NCI-H2081 treated with DMSO at 0.1 percent for 48 hours (cell line): ENCODE measurements around the gene B3GNT4.
"Not testable (repeated sequence)": the region's sequence is repeated elsewhere in the genome, so short reads cannot be mapped to it uniquely, and the experiment has no call there.

Experiments
- DNase-seq: peaks from one replicate; lab custom pipeline; 2025; lab: John Stamatoyannopoulos, UW

B3GNT4 gene

GRCh38 chr12:122189626-122190475 is 13.7 kb upstream of the B3GNT4 start:
- DNase-seq, result no peak

GRCh38 chr12:122190842-122191668 is 12.5 kb upstream of the B3GNT4 start:
- DNase-seq, result no peak

- DNase-seq, result no peak
Measured at GRCh38 chr12:122192441-122192840, 11.1 kb upstream of the B3GNT4 start.

- no peak for DNase-seq
Measured at GRCh38 chr12:122194804-122195203, 8.7 kb upstream of the B3GNT4 start.

GRCh38 chr12:122195405-122195804 is 8.1 kb upstream of the B3GNT4 start:
- no peak for DNase-seq

DNA sequence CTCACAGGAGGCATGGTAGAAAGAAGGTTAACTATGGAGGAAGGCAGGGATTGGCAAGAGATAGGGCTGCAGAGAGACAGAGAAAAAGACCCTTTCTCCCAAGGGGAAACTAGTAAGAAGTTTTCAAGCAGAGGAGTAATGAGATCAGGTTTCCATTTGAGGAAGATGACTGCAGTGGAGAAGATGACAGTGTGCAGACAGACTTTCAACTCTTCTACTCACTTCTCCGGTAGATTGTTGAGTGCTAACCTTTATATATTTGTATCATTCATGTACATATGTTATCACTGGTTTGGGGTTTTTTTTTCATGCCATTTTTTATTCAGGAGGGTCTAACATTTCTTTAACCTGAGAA is 5.9 kb upstream of the B3GNT4 start:
- DNase-seq, result no peak

DNA sequence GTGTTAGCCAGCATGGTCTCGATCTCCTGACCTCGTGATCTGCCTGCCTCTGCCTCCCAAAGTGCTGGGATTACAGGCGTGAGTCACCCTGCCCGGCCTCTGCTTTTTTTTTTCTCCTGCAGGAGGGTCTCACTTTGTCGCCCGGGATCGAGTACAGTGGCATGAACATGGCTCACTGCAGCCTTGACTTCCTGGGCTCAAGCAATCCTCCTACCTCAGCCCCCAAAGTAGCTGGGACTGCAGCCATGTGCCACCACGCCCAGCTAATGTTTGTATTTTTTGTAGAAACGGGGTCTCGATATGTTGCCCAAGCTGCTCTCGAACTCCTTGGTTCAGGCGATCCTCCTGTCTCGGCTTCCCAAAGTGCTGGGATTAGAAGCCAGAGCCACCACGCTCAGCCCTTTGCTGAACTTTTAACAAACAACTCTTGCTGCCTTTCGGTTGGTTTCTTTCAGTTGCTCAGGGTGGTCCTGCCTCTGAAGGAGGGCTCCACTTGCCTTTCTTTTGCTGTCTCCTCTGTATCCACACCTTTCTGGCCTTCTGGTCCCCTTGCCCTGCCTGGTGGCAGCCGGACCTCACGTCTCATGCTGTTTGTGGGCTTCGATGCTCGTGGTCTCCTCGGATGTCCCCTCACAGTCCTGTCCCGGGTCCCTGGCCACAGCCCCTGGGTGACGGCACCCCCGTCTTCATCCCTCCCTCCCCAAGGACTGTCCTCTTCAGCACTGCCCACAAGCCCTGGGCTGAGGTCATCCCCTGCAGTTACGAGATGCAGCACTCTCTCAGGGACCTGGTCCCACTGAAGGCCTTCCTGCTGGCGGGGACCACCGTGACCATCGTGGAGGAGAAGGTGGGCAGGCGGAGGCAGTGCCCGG is 3.8 kb upstream of the B3GNT4 start:
- no peak for DNase-seq

DNA sequence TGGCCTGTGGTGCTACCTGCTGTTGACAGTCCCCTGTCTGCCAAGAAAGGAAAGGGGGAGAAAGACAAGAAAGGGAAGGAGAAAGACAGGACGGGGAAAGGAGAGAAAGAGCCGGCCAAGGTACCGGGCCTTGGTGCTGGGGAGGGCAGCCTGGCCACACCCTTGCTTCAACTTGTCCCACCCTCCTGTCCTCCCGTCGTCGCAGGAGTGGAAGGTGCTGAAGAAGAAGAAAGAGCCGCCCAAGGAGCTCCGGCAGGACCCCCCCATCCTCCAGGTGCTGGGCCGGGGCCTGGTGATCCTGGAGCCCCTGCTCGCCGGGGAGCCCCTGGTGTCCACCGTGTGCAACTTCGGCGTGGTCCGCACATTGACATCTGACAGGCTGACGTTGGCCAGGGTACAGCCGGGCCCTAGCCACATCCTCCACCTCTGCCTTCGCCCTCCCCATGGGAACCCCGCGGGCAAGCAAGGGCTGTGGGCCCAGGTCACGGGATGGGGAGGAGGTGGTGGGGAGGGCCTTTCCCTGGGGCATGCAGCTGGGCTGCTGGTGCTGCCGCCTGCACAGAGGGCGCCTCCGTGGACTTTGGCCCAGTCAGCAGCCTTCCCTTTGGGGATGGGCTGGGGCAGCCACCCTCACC is 2.9 kb upstream of the B3GNT4 start:
- no peak for DNase-seq

DNA sequence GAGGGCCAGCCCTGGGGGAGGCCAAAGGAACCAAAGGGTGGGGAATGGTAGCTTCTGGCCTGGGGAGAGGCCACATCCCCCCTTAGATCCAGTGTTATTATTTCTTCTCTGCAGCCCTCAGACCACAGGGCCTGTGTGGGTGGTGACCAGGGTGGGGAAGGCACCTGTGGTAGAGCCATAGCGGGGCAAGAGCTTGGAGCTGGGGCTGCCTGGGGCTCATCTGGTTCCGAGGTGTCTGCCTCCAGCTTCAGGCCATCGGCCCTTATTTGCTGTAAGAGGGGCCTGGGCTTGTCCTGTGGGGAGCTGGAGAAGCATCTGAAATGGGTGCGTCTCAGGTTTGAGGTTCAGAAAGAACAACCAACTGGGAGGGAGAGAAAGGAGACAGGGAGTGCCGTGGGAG is 2.1 kb upstream of the B3GNT4 start:
- DNase-seq, result no peak

DNA sequence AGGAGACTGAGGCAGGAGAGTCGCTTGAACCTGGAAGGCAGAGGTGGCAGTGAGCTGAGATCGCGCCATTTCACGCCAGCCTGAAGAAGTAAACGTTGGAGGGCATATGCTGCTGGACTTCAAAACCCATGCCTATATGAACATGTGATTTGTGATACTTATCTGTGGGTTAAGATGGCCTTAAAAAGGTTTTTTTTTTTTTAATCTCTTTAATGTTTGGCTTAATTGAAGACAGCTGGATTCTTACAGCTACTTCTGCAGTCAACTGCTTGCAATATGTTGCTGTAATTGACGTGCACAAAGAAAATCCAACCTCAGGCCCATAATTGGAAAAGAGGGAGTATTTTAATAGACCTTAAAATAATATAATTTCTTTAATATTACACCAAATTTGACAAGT is 1.5 kb upstream of the B3GNT4 start:
- DNase-seq, result no peak

DNA sequence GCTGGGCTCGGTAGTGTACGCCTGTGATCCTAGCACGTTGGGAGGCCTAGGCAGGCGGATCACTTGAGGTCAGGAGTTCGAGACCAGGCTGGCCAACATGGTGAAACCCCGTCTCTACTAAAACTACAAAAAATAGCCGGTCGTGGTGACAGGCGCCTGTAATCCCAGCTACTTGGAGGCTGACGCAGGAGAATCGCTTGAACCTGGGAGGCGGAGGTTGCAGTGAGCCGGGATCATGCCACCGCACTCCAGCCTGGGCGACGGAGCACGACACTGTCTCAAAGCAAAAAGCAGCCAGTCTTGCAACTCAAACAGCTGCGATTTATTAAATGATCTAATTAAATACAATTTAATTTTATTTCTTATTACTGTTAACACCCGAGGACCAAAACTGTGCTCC is 698 bp upstream of the B3GNT4 start:
- DNase-seq, result not testable (repeated sequence)

DNA sequence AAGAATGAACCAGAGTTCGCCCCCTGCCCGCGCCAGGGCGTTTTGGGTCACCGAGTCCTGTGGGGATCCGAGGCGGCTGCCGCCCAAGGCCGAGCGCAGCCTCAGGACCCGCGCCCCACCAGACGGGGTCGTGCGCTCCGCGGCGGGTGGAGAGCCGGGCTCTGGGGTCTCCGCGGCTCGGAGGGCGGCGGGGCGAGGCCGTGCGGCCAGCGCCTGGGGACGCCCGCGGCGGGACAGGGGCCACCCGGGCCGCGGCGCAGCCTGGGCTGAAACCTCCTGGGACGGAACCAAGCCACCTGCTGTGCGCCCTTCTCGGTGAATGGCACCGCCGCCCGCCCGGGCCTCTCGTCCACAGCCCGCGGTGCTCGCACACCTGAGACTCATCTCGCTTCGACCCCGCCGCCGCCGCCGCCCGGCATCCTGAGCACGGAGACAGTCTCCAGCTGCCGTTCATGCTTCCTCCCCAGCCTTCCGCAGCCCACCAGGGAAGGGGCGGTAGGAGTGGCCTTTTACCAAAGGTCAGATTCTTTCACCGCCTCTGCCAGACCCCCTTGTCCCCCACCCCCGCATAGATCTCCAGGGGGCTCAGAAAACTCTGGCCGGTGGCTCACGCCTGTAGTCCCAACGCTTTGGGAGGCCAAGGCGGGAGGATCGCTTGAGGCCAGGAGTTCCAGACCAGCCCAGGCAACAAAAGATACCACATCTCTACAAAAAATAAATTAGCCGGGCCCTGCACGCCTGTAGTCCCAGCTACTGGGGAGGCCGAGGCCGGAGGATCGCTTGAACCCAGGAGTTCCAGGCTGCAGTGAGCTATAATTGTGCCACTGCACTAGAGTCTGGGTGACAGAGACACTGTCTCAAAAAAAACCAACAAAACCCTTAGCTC is 901 bp downstream of the B3GNT4 start:
- no peak for DNase-seq

DNA sequence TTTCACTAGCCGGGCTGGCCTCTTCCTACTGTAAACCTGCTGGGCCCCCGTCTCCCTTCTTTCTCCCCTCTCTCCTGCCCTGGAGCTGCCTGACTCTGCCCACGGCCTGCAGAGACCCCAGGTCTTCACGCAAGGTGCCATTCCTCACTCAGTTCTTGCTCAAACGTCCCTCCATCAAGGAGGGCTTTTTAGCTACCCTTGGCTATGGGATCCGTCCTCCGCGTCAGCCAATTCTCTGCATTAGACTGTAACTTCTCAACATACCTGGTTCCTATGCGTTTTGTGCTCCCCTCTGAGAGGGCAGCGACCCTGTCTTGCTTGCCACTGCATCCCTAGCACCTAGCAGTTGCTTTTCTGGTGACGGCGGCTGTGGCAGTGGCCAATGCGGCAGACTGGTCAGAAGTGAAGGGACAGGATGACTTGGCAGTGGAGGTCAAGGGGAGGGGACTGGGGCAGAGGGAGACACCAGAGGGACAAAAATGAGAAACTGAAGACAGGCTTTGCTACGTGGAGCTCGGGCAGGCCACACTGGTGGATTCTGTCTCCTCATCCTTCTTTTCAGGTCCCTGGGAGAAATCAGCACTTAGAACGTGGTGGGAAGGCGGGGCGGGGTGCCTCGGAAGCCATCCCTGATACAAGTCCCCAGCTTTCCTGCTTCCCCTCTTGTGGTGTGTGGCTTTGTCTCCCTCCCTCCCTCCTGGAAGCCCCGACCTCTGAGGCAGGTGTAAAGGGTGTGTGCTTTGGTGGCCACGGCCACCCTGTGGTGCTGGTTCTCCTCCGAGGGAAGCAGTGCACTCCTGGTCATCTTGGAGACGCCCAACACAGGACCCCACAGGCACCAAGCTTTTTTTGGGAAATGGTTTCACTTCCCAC is 1.8 kb downstream of the B3GNT4 start:
- DNase-seq, result no peak

- no peak for DNase-seq
Measured at GRCh38 chr12:122206111-122206881, 2.8 kb downstream of the B3GNT4 start.

- DNase-seq, result no peak
Measured at GRCh38 chr12:122206976-122207375, 3.5 kb downstream of the B3GNT4 start.

- no peak for DNase-seq
Measured at GRCh38 chr12:122207391-122207790, 3.9 kb downstream of the B3GNT4 start.

DNA sequence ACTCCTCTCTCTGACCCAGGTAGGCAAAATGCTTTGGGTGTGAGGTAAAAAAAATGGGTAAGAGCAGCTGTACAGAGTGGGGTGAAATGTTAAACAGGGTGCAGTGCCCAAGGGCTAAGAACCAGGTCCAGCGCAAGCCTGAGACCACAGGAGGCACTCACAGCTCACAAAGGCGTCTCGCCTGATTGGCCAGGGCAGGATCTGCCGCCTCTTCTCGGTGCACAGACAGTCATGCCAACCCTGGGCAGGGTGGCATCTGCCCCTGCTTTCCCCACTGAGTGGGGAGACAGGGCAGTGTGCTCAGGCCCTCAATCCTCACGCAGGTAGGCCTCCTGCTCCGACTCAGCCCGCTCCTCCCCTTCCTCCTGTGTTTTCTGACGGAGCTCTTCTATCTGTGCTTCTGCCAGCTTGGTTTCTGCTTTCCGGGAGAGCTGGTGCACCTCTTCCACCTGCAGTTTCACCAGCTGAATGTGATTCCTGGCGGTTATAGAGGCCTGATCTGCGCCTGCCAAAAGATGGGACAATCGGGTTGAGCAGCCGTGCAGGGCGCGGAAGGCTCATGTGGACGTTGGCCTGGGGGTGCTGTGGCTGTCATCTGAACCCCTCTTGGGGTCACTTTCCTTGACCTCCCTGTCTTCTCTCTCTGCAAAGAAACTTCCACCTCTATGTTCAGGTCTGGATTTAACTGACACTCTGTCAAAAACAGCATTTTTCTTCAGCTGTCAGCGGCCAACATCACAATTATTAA is 4.7 kb downstream of the B3GNT4 start:
- DNase-seq, result no peak

- DNase-seq, result no peak
Measured at GRCh38 chr12:122215771-122216170, 12.3 kb downstream of the B3GNT4 start.
